GM12878 (cell line): ENCODE results near the gene HMGCS1. TPM values are rescaled to one million over a fixed set of nuclear protein-coding genes. Genes with fewer than 3 reads are reported as not detected.

Experiments used
- ATF2 ChIP-seq: IDR thresholded peaks from 2 replicates; pipeline ENCODE4 v1.6.1; 2012; ENCODE audit warnings: low read length, inconsistent platforms
- BCLAF1 ChIP-seq: fragments of 450-650 bp; IDR thresholded peaks from 2 replicates; pipeline ENCODE4 v1.6.1; 2017; ENCODE audit warnings: antibody characterized with exemption, mild to moderate bottlenecking, moderate library complexity
- NBN ChIP-seq: fragments of 450-650 bp; IDR thresholded peaks from 2 replicates; pipeline ENCODE4 v1.6.1; 2016
- ZBTB40 ChIP-seq: fragments of 450-650 bp; IDR thresholded peaks from 2 replicates; pipeline ENCODE4 v1.6.1; 2016; ENCODE audit warnings: mild to moderate bottlenecking, moderate library complexity, borderline replicate concordance
- polyA plus RNA-seq, 11 experiments: library from polyadenylated mRNA; depleted of rRNA in 4 of 11; unstranded in 6 of 11; stranded (reverse) in 5 of 11; fragments of >200 nt; fragmentation: Nextera tagmentation in 4 of 11; fragmentation: Illumina TruSeq in 1 of 11; extraction: Ambion mirVana in 4 of 11; extraction: Trizol in 1 of 11; gene quantifications; 1 replicate in 1 of 11; 2 replicates in 10 of 11; pipeline versions ENCODE4 v1.2.1 to v1.2.3, GENCODE V29; 2011 to 2016; ENCODE audit warnings: inconsistent platforms in 2 of 11, missing spikeins in 2 of 11, low read depth in 1 of 11
- total RNA-seq, 4 experiments: library from RNA; depleted of rRNA in 3 of 4; stranded (reverse); fragments of >200 nt in 3 of 4; fragmentation: Illumina TruSeq in 1 of 4; extraction: Trizol in 1 of 4; gene quantifications; 2 replicates each; pipeline versions ENCODE4 v1.2.1 to v1.2.3, GENCODE V29; 2013 to 2021

Gene HMGCS1
- total and polyA plus RNA-seq, 10 of the 15 experiments (the other 5 are each of a cell fraction or from before 2014, with no cell fraction given), result 24.0 to 193 (median 108) TPM

GRCh38 chr5:43335681-43336080, 22.5 kb upstream of the HMGCS1 start (continued):
- TF ChIP-seq BCLAF1 (no peak), ZBTB40 (no peak), NBN (no peak), ATF2 (no peak)
